Hepatocyte (in vitro differentiated cells): ENCODE measurements around the gene TEX11.

Experiments used
- EZH2 ChIP-seq: fragments of 200-600 bp; sonication (generic); IDR thresholded peaks from 2 replicates; pipeline ENCODE4 v1.6.1; 2016; ENCODE audit warnings: antibody characterized with exemption, mild to moderate bottlenecking, borderline replicate concordance
- EZH2phosphoT487 ChIP-seq: fragments of 200-600 bp; sonication (generic); IDR thresholded peaks from one replicate; pipeline ENCODE4 v1.6.1; 2018; ENCODE audit warnings: antibody characterized with exemption, mild to moderate bottlenecking, low read depth, moderate library complexity; ENCODE audit not compliant: unreplicated experiment, severe bottlenecking
- TF ChIP-seq, protein P1 (sequence below): fragments of 200-600 bp; sonication (generic); IDR thresholded peaks from 2 replicates; pipeline ENCODE4 v1.5.1; 2016; ENCODE audit warnings: antibody characterized with exemption, mild to moderate bottlenecking; ENCODE audit not compliant: poor library complexity

DNA sequence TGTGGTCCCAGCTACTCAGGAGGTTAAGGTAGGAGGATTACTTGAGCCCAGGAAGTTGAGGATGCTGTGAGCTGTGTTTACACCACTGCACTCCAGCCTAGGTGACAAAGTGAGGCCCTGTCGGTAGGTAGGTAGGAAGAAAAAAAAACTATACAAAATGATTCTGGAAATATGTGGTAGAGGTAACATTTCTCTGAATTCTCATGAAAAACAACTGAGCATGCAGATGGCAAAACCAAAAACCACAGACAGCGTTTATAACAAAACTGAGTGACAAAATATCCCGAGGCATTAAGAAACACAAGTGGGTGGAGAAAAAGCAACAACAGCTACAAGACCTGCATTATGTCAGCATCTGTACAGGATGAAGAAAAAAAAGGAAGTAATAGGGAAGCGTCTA is 252.2 kb downstream of the TEX11 start:
- TF ChIP-seq, protein P1, sequence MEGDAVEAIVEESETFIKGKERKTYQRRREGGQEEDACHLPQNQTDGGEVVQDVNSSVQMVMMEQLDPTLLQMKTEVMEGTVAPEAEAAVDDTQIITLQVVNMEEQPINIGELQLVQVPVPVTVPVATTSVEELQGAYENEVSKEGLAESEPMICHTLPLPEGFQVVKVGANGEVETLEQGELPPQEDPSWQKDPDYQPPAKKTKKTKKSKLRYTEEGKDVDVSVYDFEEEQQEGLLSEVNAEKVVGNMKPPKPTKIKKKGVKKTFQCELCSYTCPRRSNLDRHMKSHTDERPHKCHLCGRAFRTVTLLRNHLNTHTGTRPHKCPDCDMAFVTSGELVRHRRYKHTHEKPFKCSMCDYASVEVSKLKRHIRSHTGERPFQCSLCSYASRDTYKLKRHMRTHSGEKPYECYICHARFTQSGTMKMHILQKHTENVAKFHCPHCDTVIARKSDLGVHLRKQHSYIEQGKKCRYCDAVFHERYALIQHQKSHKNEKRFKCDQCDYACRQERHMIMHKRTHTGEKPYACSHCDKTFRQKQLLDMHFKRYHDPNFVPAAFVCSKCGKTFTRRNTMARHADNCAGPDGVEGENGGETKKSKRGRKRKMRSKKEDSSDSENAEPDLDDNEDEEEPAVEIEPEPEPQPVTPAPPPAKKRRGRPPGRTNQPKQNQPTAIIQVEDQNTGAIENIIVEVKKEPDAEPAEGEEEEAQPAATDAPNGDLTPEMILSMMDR: no peak
- TF ChIP-seq EZH2 (no peak), EZH2phosphoT487 (no peak)
